ENCODE results near the gene CCDC74A.
A peak's percentile ranks its signal among the peaks of the same experiment; 100 is the strongest.
"Not testable (repeated sequence)": the region's sequence is repeated elsewhere in the genome, so short reads cannot be mapped to it uniquely, and the experiment has no call there.

CCDC74A gene

DNA sequence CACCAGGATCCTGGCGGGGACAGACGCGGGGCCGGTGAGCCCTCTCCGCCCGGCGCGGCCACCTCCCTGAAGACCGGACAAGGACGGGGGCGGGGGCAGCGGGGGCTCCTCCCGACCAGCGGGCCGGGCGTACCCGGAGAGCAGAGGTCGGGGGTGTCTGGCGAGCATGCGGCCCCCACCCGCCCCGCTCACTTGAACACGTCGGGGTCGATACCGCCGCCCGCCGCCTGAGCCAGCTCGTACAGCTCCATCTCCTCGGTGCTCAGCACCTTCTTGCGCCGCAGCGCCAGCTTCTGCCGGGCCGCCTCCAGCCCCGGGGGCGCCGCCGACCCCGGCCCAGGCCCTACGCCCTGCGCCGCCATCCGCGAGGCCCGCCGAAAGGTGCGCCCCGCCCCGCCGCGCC lies 35.7 kb upstream of the CCDC74A start, which contains the start of gene MZT2A:
Gene MZT2A, minus strand, starts transcription at position 383 of the 403 bp plus-strand sequence. Its CDS starts 21 bp downstream, at position 362.
- not testable (repeated sequence) for H3K9me3 ChIP-seq, H3K36me3 ChIP-seq, H3K27me3 ChIP-seq, H3K4me1 ChIP-seq
- DNase-seq: peak; percentile 14
- H3K4me3 ChIP-seq (ENCODE audit: low read depth, low read length): peak within 1 kb of the TSS; percentile 74

DNA sequence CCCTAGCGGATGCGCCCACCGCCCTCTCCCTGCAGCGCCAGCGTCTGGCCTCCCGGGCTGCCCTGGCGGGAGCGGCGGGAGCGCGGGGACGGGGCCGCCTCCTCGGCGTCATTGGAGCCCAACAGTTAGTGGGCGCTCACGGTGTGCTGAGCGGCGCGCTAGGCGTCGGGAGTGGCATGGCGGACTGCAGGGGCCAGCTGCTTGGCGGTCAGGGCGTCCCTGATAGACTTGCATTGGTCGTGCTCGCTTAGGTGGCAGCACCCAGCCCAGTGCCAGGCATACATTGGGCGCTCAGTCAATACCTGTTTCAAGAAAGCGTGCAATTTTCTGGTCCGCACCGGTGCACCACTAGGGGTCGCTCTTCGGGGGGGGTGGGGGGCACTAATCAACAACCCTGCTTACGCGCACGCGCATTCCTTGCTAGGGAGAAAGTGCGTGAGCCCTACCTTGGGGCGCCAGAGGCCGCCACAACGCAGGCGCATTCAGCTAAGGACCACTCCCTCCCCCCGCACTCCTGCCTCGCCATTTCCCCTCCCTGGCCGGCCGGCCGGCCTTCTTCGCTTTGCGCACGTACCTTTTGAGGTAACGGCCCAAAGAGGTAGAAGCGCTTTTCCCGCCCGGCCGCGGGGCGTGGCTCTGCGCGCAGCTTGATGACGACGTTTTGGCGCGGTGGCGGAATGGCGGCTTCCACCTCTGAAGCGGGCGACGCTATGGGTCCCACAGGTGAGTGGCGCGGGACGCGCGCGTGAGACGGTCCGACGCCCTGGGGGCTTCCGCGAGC lies 35.1 kb upstream of the CCDC74A start:
- H3K36me3 ChIP-seq: no peaks in the 10 kb centered on the region
- peak; percentile 87 for DNase-seq
- peak overlapping the region; percentile 74 for H3K4me3 ChIP-seq (ENCODE audit: low read depth, low read length)
- TF ChIP-seq, protein P1, sequence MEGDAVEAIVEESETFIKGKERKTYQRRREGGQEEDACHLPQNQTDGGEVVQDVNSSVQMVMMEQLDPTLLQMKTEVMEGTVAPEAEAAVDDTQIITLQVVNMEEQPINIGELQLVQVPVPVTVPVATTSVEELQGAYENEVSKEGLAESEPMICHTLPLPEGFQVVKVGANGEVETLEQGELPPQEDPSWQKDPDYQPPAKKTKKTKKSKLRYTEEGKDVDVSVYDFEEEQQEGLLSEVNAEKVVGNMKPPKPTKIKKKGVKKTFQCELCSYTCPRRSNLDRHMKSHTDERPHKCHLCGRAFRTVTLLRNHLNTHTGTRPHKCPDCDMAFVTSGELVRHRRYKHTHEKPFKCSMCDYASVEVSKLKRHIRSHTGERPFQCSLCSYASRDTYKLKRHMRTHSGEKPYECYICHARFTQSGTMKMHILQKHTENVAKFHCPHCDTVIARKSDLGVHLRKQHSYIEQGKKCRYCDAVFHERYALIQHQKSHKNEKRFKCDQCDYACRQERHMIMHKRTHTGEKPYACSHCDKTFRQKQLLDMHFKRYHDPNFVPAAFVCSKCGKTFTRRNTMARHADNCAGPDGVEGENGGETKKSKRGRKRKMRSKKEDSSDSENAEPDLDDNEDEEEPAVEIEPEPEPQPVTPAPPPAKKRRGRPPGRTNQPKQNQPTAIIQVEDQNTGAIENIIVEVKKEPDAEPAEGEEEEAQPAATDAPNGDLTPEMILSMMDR (IDR thresholded peaks at IDR 0.05; ENCODE audit: low read depth, low read length): peak; percentile 57
- H3K27me3 ChIP-seq: no peaks in the 10 kb centered on the region
- no peaks in the 10 kb centered on the region for H3K9me3 ChIP-seq
- no peaks in the 10 kb centered on the region for H3K4me1 ChIP-seq

DNA sequence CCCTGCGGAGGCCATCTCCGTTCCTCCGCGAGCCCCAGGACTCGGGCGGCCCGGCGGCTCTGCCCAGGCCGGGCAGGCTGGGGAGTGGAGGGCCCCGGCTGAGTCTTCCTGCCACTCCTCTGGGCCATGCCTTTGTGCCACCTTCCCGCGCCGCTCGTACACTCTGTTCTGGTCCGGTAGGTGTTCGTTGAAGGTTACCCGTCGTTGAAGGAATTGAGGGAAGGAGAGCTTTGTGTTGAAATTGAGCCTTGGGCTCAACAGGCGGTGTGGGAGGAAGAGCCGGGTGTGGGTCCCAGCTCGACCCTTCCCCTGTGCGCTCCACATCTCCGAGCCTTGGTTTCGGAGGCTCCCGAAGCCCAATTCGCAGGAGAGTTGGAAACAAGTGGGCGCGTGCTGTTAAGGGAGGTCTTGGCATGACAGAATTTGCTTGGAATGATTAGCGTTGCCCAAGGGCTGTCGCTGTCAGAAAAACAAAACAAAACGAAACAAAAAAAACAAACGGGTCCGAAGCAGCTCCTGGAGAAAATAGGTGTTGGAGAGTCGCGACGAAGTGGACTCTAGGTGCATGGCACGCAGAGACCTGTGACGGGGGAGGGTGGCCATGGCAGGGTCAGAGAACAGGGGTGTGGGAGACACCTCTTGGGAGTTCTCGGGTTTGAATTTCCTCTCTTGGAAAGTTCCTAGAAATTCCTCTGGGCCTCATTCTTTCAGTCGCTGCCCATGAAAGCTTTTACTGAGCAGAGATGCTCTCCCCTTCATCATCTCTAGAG lies 34.3 kb upstream of the CCDC74A start:
- no peaks in the 10 kb centered on the region for H3K9me3 ChIP-seq

DNA sequence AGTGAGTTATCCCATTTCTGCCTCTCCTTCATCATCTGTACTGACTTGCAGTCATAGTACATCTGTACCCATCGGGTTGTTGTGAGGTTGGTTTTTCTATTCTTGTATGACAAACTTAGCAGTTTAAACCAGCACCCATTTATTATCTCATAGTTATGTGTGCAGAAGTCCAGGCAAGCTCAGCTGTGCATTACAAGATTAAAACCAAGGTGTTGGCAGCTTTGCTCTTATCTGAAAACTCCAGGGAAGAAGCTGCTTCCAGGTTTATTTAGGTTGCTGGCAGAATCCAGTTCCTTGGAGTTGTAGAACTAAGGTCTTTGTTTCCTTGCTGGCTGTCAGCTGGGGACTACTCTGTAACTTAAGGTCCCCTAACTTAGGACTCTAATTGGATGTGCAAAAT lies 32.2 kb upstream of the CCDC74A start:
- not testable (repeated sequence) for H3K27me3 ChIP-seq; H3K9me3 ChIP-seq; H3K4me1 ChIP-seq; H3K36me3 ChIP-seq; H3K4me3 ChIP-seq (ENCODE audit: low read depth, low read length); DNase-seq

More for the DNA sequence above, 34.3 kb upstream of the CCDC74A start:
- Histone ChIP-seq H3K36me3 (no peaks in the 10 kb centered on the region), H3K4me3 (ENCODE audit: low read depth, low read length) (peak overlapping the region; percentile 74), H3K4me1 (no peaks in the 10 kb centered on the region), H3K27me3 (no peaks in the 10 kb centered on the region)
- no peak for DNase-seq
- TF ChIP-seq, protein P1 (IDR thresholded peaks at IDR 0.05; ENCODE audit: low read depth, low read length): no peak

DNA sequence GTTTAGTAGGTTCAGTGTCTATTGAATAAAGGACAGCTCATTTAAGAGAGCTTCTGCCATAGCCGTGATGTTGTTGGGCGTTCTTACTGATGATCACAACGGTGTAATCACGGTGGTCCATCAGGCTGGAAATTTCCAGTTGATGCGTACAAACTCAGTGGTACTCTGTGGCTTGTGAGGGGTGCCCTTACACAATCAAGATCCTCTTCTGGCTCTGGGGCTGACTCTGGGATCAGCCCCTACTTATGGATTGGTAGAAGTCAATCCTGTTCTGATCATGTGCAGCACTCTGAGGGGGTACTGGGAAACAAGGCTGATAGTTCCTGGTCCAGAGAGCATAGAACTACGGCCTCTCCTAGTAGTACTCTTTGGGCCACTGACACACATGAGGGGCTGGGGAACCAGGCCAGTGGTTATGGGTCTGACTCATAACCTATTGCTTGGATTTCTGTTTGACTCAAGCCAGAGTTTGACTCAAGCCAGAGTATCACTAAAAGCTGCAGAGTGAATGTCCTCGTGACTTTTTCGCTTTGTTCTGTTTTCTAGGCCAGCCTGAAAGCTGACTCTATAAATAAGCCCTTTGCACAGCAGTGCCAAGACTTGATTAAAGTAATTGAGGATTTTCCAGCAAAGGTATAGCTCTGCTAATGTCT lies 29.2 kb upstream of the CCDC74A start:
- not testable (repeated sequence) for H3K9me3 ChIP-seq; H3K27me3 ChIP-seq; H3K4me3 ChIP-seq (ENCODE audit: low read depth, low read length); H3K36me3 ChIP-seq; DNase-seq; H3K4me1 ChIP-seq

DNA sequence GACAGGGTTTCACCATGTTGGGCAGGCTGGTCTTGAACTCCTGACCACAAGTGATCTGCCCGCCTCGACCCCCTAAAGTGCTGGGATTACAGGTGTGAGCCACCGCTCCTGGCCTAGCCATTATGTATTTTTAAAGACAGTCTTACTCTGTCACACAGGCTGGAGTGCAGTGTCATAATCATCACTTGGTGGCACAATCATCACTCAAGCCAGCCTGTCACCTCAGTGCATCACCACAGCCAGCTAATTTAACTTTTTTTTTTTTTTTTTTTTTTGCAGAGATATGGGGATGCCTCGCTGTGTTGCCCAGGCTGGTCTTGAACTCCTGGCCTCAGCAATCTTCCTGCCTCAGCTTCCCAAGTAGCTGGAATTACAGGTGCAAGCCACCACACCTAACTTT lies 24.1 kb upstream of the CCDC74A start:
- not testable (repeated sequence) for H3K4me1 ChIP-seq; H3K9me3 ChIP-seq; H3K4me3 ChIP-seq (ENCODE audit: low read depth, low read length); H3K27me3 ChIP-seq; DNase-seq; H3K36me3 ChIP-seq

DNA sequence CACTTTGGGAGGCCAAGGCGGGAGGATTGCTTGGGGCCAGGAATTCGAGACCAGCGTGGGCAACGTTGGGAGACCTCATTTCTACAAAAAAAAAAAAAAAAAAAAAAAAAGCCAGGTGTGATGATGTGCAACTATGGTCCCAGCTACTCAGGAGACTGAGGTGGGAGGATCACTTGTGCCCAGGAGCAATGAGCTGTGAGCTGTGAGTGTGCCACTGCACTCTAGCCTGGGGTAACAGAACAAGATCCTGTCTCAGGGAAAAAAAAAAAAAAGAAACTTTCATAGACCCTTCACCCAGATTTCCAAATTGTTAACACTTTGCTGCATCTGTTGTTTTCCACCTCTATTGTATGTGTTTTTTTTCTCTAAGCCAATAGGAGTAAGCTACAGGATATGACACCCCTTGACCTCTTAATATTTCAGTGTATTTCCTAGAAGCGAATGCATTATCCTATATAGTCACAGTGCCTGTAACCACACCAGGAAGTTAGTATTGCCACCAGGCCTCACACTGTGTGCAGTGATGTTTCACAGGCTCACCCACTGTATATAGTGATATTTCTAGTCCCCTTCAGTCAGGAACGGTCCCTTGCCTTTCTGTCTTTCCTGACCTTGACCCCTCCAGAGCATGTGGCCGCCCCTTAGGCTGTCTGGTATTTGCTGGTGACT lies 23.5 kb upstream of the CCDC74A start:
- H3K36me3 ChIP-seq; H3K4me3 ChIP-seq (ENCODE audit: low read depth, low read length); DNase-seq; H3K27me3 ChIP-seq; H3K4me1 ChIP-seq; H3K9me3 ChIP-seq: not testable (repeated sequence)

DNA sequence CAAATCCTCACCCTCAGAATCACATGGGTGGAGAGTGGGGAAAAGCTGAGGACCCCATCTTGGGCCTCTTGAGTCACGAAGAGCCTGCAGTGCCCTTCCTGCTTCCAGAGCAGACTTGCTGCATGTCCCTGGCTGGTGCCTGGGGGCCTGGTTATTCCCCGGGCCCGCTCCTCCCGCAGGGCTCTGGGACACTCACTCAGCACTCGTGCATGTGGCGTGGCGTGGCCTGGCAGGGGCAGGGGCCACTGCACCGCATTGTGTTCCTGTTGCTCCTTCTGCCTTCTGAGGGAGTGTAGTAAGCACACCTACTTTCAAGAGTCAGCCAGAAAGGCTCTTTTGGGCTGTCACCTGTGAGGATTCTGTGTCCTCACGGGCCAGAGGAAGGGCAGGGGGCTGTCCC lies 18.1 kb upstream of the CCDC74A start:
- no peaks in the 10 kb centered on the region for H3K4me1 ChIP-seq
- DNase-seq: no peak
- H3K9me3 ChIP-seq: no peaks in the 10 kb centered on the region
- no peaks in the 10 kb centered on the region for H3K36me3 ChIP-seq
- H3K4me3 ChIP-seq (ENCODE audit: low read depth, low read length): no peak overlapping the region
- no peaks in the 10 kb centered on the region for H3K27me3 ChIP-seq
- TF ChIP-seq, protein P1 (IDR thresholded peaks at IDR 0.05; ENCODE audit: low read depth, low read length): no peak
